Fibroblast of lung (primary cell): ENCODE results near the gene POGZ. TPM values are rescaled to one million over a fixed set of nuclear protein-coding genes. Genes with fewer than 3 reads are reported as not detected.
"Not testable (repeated sequence)": the region's sequence is repeated elsewhere in the genome, so short reads cannot be mapped to it uniquely, and the experiment has no call there.

Experiments
- DNase-seq, 2 donors: peaks; one replicate each; pipeline versions ENCODE4 v3.0.0 to v3.0.0-alpha.2; 2010; ENCODE audit warnings: low read depth in 2 of 2
- H2AFZ ChIP-seq: 2 replicates; pipeline ENCODE4 v1.5.1; 2012; ENCODE audit warnings: low read length, control low read depth, inconsistent platforms
- H3K27ac ChIP-seq: 2 replicates; pipeline ENCODE4 v1.5.1; 2011; ENCODE audit warnings: low read length, control low read depth; ENCODE audit not compliant: insufficient read depth
- H3K27me3 ChIP-seq: 2 replicates; pipeline ENCODE4 v1.5.1; 2011; ENCODE audit warnings: mild to moderate bottlenecking, low read length; ENCODE audit not compliant: control insufficient read depth, insufficient read depth
- H3K36me3 ChIP-seq: 2 replicates; pipeline ENCODE4 v1.5.1; 2011; ENCODE audit warnings: low read length; ENCODE audit not compliant: control insufficient read depth, insufficient read depth
- H3K4me1 ChIP-seq: 2 replicates; pipeline ENCODE4 v1.5.1; 2011; ENCODE audit warnings: low read length; ENCODE audit not compliant: control insufficient read depth, insufficient read depth; ENCODE audit errors: extremely low read depth
- H3K4me2 ChIP-seq: 2 replicates; pipeline ENCODE4 v1.5.1; 2011; ENCODE audit warnings: low read length, control low read depth; ENCODE audit not compliant: insufficient read depth; ENCODE audit errors: extremely low read depth
- H3K4me3 ChIP-seq, 4 experiments: fragments of 200-600 bp in 1 of 4; sonication (generic) in 1 of 4; replicated peaks in 1 of 4; 2 replicates each; pipeline ENCODE4 v1.5.1; 2011 to 2016; ENCODE audit warnings: low read length in 4 of 4, low read depth in 3 of 4, mild to moderate bottlenecking in 3 of 4, control low read depth in 2 of 4, inconsistent platforms in 1 of 4, mixed read lengths in 1 of 4; ENCODE audit not compliant: insufficient read depth in 1 of 4; ENCODE audit errors: control extremely low read depth in 1 of 4
- H3K79me2 ChIP-seq: 2 replicates; pipeline ENCODE4 v1.5.1; 2012; ENCODE audit warnings: mild to moderate bottlenecking, low read length, inconsistent platforms; ENCODE audit not compliant: control insufficient read depth, insufficient read depth
- H3K9ac ChIP-seq: 2 replicates; pipeline ENCODE4 v1.5.1; 2011; ENCODE audit warnings: mild to moderate bottlenecking, low read length, control low read depth; ENCODE audit not compliant: insufficient read depth
- H3K9me3 ChIP-seq: 2 replicates; pipeline ENCODE4 v1.5.1; 2012; ENCODE audit warnings: low read depth, low read length; ENCODE audit not compliant: control insufficient read depth, insufficient read depth
- H4K20me1 ChIP-seq: 2 replicates; pipeline ENCODE4 v1.5.1; 2011; ENCODE audit warnings: low read length; ENCODE audit not compliant: control insufficient read depth, insufficient read depth; ENCODE audit errors: extremely low read depth
- EZH2 ChIP-seq: IDR thresholded peaks from 2 replicates; pipeline ENCODE4 v1.5.1; 2012; ENCODE audit warnings: low read length, control low read depth, mild to moderate bottlenecking; ENCODE audit errors: missing control alignments
- polyA plus RNA-seq, 2 donors: library from polyadenylated mRNA; depleted of rRNA in 1 of 2; stranded (reverse) in 1 of 2; unstranded in 1 of 2; fragments of >200 nt; gene quantifications; 2 replicates each; pipeline ENCODE4 v1.2.1, GENCODE V29; 2011 to 2012; ENCODE audit warnings: missing spikeins in 1 of 2
- total RNA-seq: library from RNA; depleted of rRNA; stranded (reverse); fragments of >200 nt; gene quantifications from 2 replicates; pipeline ENCODE4 v1.2.1, GENCODE V29; 2014
- TF ChIP-seq, protein P1 (sequence below), 2 donors: IDR thresholded peaks in 1 of 2; conservative IDR thresholded peaks in 1 of 2; 1 replicate in 1 of 2; 2 replicates in 1 of 2; pipeline ENCODE4 v1.5.1; 2011 to 2012; ENCODE audit warnings: low read length in 2 of 2, control low read depth in 1 of 2, inconsistent platforms in 1 of 2, low read depth in 1 of 2, mild to moderate bottlenecking in 1 of 2

POGZ gene
- total and polyA plus RNA-seq, 2 donors (not counting 1 experiment from before 2014, with no cell fraction given) = 21.6 to 27.6 TPM

- H3K9ac ChIP-seq = no peak overlapping the region
- H3K79me2 ChIP-seq = peaks cover 53% of the 10 kb centered on the region
- no peak overlapping the region for H3K4me2 ChIP-seq
- no peaks in the 10 kb centered on the region for H3K9me3 ChIP-seq
- H3K27ac ChIP-seq = no peak overlapping the region
- peak in 1 of 2 donors; percentile 42 for DNase-seq
- no peak for TF ChIP-seq EZH2
- TF ChIP-seq, protein P1, sequence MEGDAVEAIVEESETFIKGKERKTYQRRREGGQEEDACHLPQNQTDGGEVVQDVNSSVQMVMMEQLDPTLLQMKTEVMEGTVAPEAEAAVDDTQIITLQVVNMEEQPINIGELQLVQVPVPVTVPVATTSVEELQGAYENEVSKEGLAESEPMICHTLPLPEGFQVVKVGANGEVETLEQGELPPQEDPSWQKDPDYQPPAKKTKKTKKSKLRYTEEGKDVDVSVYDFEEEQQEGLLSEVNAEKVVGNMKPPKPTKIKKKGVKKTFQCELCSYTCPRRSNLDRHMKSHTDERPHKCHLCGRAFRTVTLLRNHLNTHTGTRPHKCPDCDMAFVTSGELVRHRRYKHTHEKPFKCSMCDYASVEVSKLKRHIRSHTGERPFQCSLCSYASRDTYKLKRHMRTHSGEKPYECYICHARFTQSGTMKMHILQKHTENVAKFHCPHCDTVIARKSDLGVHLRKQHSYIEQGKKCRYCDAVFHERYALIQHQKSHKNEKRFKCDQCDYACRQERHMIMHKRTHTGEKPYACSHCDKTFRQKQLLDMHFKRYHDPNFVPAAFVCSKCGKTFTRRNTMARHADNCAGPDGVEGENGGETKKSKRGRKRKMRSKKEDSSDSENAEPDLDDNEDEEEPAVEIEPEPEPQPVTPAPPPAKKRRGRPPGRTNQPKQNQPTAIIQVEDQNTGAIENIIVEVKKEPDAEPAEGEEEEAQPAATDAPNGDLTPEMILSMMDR (conservative IDR thresholded peaks at IDR 0.05 in 1 of 2, IDR thresholded peaks at IDR 0.05 in 1 of 2; ENCODE audit: low read depth in 1 of 2, low read length in 2 of 2) = no peak
- no peak overlapping the region for H2AFZ ChIP-seq
- no peaks in the 10 kb centered on the region for H3K27me3 ChIP-seq
- no peaks in the 10 kb centered on the region for H3K36me3 ChIP-seq
- H3K4me3 ChIP-seq = no peak overlapping the region
- H4K20me1 ChIP-seq = no peaks in the 10 kb centered on the region
- H3K4me1 ChIP-seq = peaks cover 4% of the 10 kb centered on the region
Observed at GRCh38 chr1:151435174-151435573, 24.1 kb downstream of the POGZ start.

DNA sequence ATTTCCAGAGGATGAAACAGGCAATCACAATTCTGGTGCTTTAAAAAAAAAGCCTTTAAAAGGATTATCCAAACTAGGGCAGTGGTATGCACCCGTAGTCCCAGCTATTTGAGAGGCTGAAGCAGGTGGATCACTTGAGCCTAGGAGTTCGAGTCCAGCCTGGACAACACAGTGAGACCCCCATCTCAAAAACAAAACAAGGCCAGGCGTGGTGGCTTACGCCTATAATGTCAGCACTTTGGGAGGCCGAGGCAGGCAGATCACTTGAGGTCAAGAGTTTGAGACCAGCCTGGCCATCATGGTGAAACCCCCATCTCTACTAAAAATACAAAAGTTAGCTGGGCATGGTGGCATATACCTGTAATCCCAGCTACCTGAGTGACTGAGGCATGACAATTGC is 25.5 kb downstream of the POGZ start:
- not testable (repeated sequence) for H3K4me2 ChIP-seq, H3K4me1 ChIP-seq, DNase-seq, H3K27me3 ChIP-seq, H4K20me1 ChIP-seq, H3K4me3 ChIP-seq, H2AFZ ChIP-seq, H3K36me3 ChIP-seq, H3K27ac ChIP-seq, H3K9ac ChIP-seq, H3K9me3 ChIP-seq
- H3K79me2 ChIP-seq = peaks cover 47% of the 10 kb centered on the region

GRCh38 chr1:151428068-151428467 is 31.2 kb downstream of the POGZ start:
- H3K79me2 ChIP-seq = peaks cover 18% of the 10 kb centered on the region

More at GRCh38 chr1:151428068-151428467, 31.2 kb downstream of the POGZ start:
- no peaks in the 10 kb centered on the region for H3K27me3 ChIP-seq
- H3K9ac ChIP-seq = no peak overlapping the region
- TF ChIP-seq EZH2 = no peak
- TF ChIP-seq, protein P1 (conservative IDR thresholded peaks at IDR 0.05 in 1 of 2, IDR thresholded peaks at IDR 0.05 in 1 of 2; ENCODE audit: low read depth in 1 of 2, low read length in 2 of 2) = no peak
- no peaks in the 10 kb centered on the region for H3K9me3 ChIP-seq
- no peaks in the 10 kb centered on the region for H4K20me1 ChIP-seq
- no peak overlapping the region for H3K4me2 ChIP-seq
- no peaks in the 10 kb centered on the region for H3K4me1 ChIP-seq
- no peak overlapping the region for H3K27ac ChIP-seq
- H2AFZ ChIP-seq = no peak overlapping the region
- H3K36me3 ChIP-seq = peaks cover 8% of the 10 kb centered on the region
- no peak overlapping the region for H3K4me3 ChIP-seq
- DNase-seq = no peak
